Neural crest cell (in vitro differentiated cells): ENCODE measurements around the gene DNAH3. TPM values are rescaled to one million over a fixed set of nuclear protein-coding genes. Genes with fewer than 3 reads are reported as not detected.
"Not testable (repeated sequence)": the region's sequence is repeated elsewhere in the genome, so short reads cannot be mapped to it uniquely, and the experiment has no call there.

Experiments used
- DNase-seq: peaks from one replicate; pipeline ENCODE4 v3.0.0; 2021; ENCODE audit warnings: low read depth, mixed read lengths, low spot score
- H3K27ac Mint-ChIP-seq: one replicate; pipeline ENCODE4 v1.8.0; 2021; ENCODE audit warnings: mild to moderate bottlenecking, mixed read lengths; ENCODE audit not compliant: unreplicated experiment
- H3K27me3 Mint-ChIP-seq: 2 replicates; pipeline ENCODE4 v1.8.0; 2021; ENCODE audit warnings: low read depth, mild to moderate bottlenecking, mixed read lengths
- H3K36me3 Mint-ChIP-seq: 2 replicates; pipeline ENCODE4 v1.8.0; 2021; ENCODE audit warnings: low read depth, mild to moderate bottlenecking, mixed read lengths
- H3K4me1 Mint-ChIP-seq: 2 replicates; pipeline ENCODE4 v1.8.0; 2021; ENCODE audit warnings: mixed read lengths
- H3K4me3 Mint-ChIP-seq: one replicate; pipeline ENCODE4 v1.8.0; 2021; ENCODE audit warnings: mild to moderate bottlenecking, mixed read lengths
- H3K9me3 Mint-ChIP-seq: 2 replicates; pipeline ENCODE4 v1.8.0; 2021; ENCODE audit warnings: mixed read lengths
- CTCF ChIP-seq: fragments of 200-600 bp; sonication (generic); conservative IDR thresholded peaks from 2 replicates; pipeline ENCODE4 v1.5.0; 2021; ENCODE audit warnings: antibody characterized with exemption, mild to moderate bottlenecking
- long read RNA-seq: library from polyadenylated mRNA; unstranded; transcript quantifications from one replicate; pipeline ENCODE4 v2.0.0, GENCODE V29; 2020
- total RNA-seq: library from RNA; stranded (reverse); gene quantifications from 2 replicates; pipeline ENCODE4 v1.2.1, GENCODE V29; 2021

Gene DNAH3, protein sequence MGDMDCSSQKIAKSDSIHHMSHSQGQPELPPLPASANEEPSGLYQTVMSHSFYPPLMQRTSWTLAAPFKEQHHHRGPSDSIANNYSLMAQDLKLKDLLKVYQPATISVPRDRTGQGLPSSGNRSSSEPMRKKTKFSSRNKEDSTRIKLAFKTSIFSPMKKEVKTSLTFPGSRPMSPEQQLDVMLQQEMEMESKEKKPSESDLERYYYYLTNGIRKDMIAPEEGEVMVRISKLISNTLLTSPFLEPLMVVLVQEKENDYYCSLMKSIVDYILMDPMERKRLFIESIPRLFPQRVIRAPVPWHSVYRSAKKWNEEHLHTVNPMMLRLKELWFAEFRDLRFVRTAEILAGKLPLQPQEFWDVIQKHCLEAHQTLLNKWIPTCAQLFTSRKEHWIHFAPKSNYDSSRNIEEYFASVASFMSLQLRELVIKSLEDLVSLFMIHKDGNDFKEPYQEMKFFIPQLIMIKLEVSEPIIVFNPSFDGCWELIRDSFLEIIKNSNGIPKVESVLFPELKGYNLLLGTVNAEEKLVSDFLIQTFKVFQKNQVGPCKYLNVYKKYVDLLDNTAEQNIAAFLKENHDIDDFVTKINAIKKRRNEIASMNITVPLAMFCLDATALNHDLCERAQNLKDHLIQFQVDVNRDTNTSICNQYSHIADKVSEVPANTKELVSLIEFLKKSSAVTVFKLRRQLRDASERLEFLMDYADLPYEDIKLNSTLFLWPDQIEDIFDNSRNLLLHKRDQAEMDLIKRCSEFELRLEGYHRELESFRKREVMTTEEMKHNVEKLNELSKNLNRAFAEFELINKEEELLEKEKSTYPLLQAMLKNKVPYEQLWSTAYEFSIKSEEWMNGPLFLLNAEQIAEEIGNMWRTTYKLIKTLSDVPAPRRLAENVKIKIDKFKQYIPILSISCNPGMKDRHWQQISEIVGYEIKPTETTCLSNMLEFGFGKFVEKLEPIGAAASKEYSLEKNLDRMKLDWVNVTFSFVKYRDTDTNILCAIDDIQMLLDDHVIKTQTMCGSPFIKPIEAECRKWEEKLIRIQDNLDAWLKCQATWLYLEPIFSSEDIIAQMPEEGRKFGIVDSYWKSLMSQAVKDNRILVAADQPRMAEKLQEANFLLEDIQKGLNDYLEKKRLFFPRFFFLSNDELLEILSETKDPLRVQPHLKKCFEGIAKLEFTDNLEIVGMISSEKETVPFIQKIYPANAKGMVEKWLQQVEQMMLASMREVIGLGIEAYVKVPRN (N-terminal part only)
- 0.07 and 0.41 TPM in 2 replicates for total RNA-seq
- long read RNA-seq, partial matches to known transcripts = 0 of 2 reads
- long read RNA-seq, other reads (novel, unspliced or antisense) = 2 of 2 reads

GRCh38 chr16:21150375-21151001 is at the start of gene DNAH3:
Gene DNAH3 (minus strand): TSS chr16:21150846. CDS start chr16:21150319, 527 bp downstream.
- Mint-ChIP-seq H3K27ac (no peak within 1 kb of the TSS), H3K4me1 (no peaks in the 10 kb centered on the region), H3K9me3 (no peaks in the 10 kb centered on the region), H3K27me3 (peaks cover 7% of the 10 kb centered on the region), H3K36me3 (no peaks in the 10 kb centered on the region), H3K4me3 (no peak within 1 kb of the TSS)
- no peak for TF ChIP-seq CTCF
- no peak for DNase-seq

GRCh38 chr16:21199607-21200218 is 49.1 kb upstream of the DNAH3 start:
- Mint-ChIP-seq H3K27ac (no peak overlapping the region), H3K27me3 (peaks cover 49% of the 10 kb centered on the region), H3K4me3 (no peak overlapping the region), H3K9me3 (no peaks in the 10 kb centered on the region), H3K4me1 (no peaks in the 10 kb centered on the region), H3K36me3 (no peaks in the 10 kb centered on the region)
- DNase-seq = no peak
- TF ChIP-seq CTCF = no peak

- TF ChIP-seq CTCF = no peak
- peaks cover 52% of the 10 kb centered on the region for H3K27me3 Mint-ChIP-seq
- H3K9me3 Mint-ChIP-seq = no peaks in the 10 kb centered on the region
- H3K36me3 Mint-ChIP-seq = no peaks in the 10 kb centered on the region
- no peaks in the 10 kb centered on the region for H3K4me1 Mint-ChIP-seq
- H3K27ac Mint-ChIP-seq = no peak overlapping the region
- DNase-seq = no peak
- H3K4me3 Mint-ChIP-seq = no peak overlapping the region
Observed at GRCh38 chr16:21197621-21198020, 47.0 kb upstream of the DNAH3 start.

DNA sequence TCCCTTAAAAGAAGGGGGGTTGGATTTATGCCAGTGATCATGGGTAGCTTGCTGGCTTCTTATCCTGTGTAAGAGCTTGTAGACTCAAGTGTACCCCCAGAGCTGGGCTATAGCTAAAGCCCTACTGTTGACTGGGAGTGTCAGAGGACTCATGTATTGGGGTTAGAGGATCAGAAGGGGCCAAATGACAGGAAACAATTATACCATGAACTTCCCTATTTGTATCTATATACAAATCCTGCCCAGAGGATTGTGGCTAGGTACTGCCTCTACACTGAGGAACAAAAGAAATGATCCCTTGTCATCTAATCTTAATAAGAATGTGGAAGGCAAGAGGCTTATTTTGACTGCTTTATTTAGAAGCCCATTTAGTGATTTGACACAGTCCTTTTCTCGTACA is 46.5 kb upstream of the DNAH3 start:
- Mint-ChIP-seq H3K4me3 (no peak overlapping the region), H3K36me3 (no peaks in the 10 kb centered on the region), H3K4me1 (no peaks in the 10 kb centered on the region), H3K27ac (no peak overlapping the region), H3K27me3 (peaks cover 51% of the 10 kb centered on the region), H3K9me3 (no peaks in the 10 kb centered on the region)
- TF ChIP-seq CTCF = no peak
- DNase-seq = no peak

DNA sequence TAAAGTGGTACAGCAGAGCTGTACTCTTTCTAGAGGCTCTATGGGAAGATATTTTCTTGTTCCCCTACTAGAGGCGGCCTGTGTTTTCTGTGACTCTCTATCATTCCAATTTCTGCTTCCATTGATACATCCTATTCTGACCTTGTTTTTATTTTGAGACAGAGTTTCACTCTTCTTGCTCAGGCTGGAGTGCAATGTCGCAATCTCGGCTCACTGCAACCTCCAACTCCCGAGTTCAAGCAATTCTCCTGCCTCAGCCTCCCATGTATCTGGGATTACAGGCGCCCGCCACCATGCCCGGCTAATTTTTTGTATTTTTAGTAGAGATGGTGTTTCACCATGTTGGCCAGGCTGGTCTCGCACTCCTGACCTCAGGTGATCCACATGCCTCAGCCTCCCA is 44.7 kb upstream of the DNAH3 start:
- peaks cover 41% of the 10 kb centered on the region for H3K27me3 Mint-ChIP-seq
- not testable (repeated sequence) for H3K9me3 Mint-ChIP-seq, H3K4me3 Mint-ChIP-seq, H3K4me1 Mint-ChIP-seq, H3K36me3 Mint-ChIP-seq, H3K27ac Mint-ChIP-seq, DNase-seq
